ENCODE data around the gene NRAP.

Gene NRAP

GRCh38 chr10:113663908-113664307, at the start of gene NRAP:
NRAP (minus strand) TSS chr10:113664041; CDS start chr10:113663882, 159 bp downstream.
- no peak for DNase-seq

- no peak for DNase-seq
Observed at GRCh38 chr10:113713640-113713982, 49.8 kb upstream of the NRAP start.

GRCh38 chr10:113712755-113713639, 49.2 kb upstream of the NRAP start:
- no peak for DNase-seq

GRCh38 chr10:113712024-113712423, 48.2 kb upstream of the NRAP start:
- DNase-seq, result no peak

- no peak for DNase-seq
Observed at GRCh38 chr10:113711142-113711541, 47.3 kb upstream of the NRAP start.

- peak; percentile 46 for DNase-seq
Observed at GRCh38 chr10:113709221-113709838, 45.5 kb upstream of the NRAP start.

GRCh38 chr10:113708640-113709039, 44.8 kb upstream of the NRAP start:
- DNase-seq, result no peak

GRCh38 chr10:113706623-113707022, 42.8 kb upstream of the NRAP start:
- DNase-seq, result no peak

GRCh38 chr10:113705344-113705652, 41.5 kb upstream of the NRAP start:
- no peak for DNase-seq

GRCh38 chr10:113704637-113705343, 40.9 kb upstream of the NRAP start:
- peak; percentile 11 for DNase-seq

GRCh38 chr10:113697595-113697994, 33.8 kb upstream of the NRAP start:
- DNase-seq, result no peak

GRCh38 chr10:113695691-113696090, 31.9 kb upstream of the NRAP start:
- no peak for DNase-seq

GRCh38 chr10:113693348-113693747, 29.5 kb upstream of the NRAP start:
- DNase-seq, result no peak

GRCh38 chr10:113692271-113692670, 28.4 kb upstream of the NRAP start:
- no peak for DNase-seq

GRCh38 chr10:113691381-113691780, 27.5 kb upstream of the NRAP start:
- DNase-seq, result no peak

- DNase-seq, result no peak
Observed at GRCh38 chr10:113690749-113691148, 26.9 kb upstream of the NRAP start.

GRCh38 chr10:113689574-113689973, 25.7 kb upstream of the NRAP start:
- DNase-seq, result no peak

GRCh38 chr10:113689057-113689456, 25.2 kb upstream of the NRAP start:
- no peak for DNase-seq

- no peak for DNase-seq
Observed at GRCh38 chr10:113687037-113687436, 23.2 kb upstream of the NRAP start.

- no peak for DNase-seq
Observed at GRCh38 chr10:113686028-113686427, 22.2 kb upstream of the NRAP start.

GRCh38 chr10:113683300-113683699, 19.5 kb upstream of the NRAP start:
- DNase-seq, result no peak

- no peak for DNase-seq
Observed at GRCh38 chr10:113681533-113682470, 18.0 kb upstream of the NRAP start.
